Mesendoderm (in vitro differentiated cells): ENCODE results near the gene PDE4C.

ENCODE experiments used
- DNase-seq: peaks from one replicate; pipeline ENCODE4 v3.0.0; 2013
- H2AK5ac ChIP-seq: 2 replicates; pipeline ENCODE4 v1.6.1; 2013; ENCODE audit warnings: low read length, inconsistent platforms
- H2BK120ac ChIP-seq: 2 replicates; pipeline ENCODE4 v1.6.1; 2013; ENCODE audit warnings: low read depth, mild to moderate bottlenecking, low read length, moderate library complexity, mixed read lengths
- H2BK15ac ChIP-seq: replicated peaks from 2 replicates; pipeline ENCODE4 v1.6.1; 2013; ENCODE audit warnings: low read depth, mild to moderate bottlenecking, moderate library complexity
- H2BK5ac ChIP-seq: 2 replicates; pipeline ENCODE4 v1.6.1; 2013; ENCODE audit warnings: low read length, inconsistent platforms
- H3K18ac ChIP-seq: 2 replicates; pipeline ENCODE4 v1.6.1; 2013; ENCODE audit warnings: mild to moderate bottlenecking, low read length, mixed read lengths
- H3K23ac ChIP-seq: one replicate; pipeline ENCODE4 v1.6.1; 2013; ENCODE audit warnings: low read length
- H3K27ac ChIP-seq: 2 replicates; pipeline ENCODE4 v1.5.1; 2013; ENCODE audit warnings: low read depth, mild to moderate bottlenecking, inconsistent platforms, low read length, moderate library complexity
- H3K27me3 ChIP-seq: 2 replicates; pipeline ENCODE4 v1.6.1; 2013; ENCODE audit warnings: low read length, control low read depth, mild to moderate bottlenecking, inconsistent platforms; ENCODE audit not compliant: insufficient read depth, poor library complexity
- H3K36me3 ChIP-seq: 2 replicates; pipeline ENCODE4 v1.6.1; 2013; ENCODE audit warnings: low read length, inconsistent platforms; ENCODE audit not compliant: control insufficient read depth, insufficient read depth
- H3K4ac ChIP-seq: one replicate; pipeline ENCODE4 v1.6.1; 2013; ENCODE audit warnings: low read depth, mild to moderate bottlenecking, low read length, moderate library complexity
- H3K4me1 ChIP-seq: 2 replicates; pipeline ENCODE4 v1.6.1; 2013; ENCODE audit warnings: low read depth, low read length, inconsistent platforms; ENCODE audit not compliant: control insufficient read depth
- H3K4me2 ChIP-seq: 2 replicates; pipeline ENCODE4 v1.6.1; 2013; ENCODE audit warnings: low read length
- H3K4me3 ChIP-seq: 2 replicates; pipeline ENCODE4 v1.5.1; 2013; ENCODE audit warnings: mild to moderate bottlenecking, low read length
- H3K56ac ChIP-seq: one replicate; pipeline ENCODE4 v1.6.1; 2013; ENCODE audit warnings: low read length
- H3K79me1 ChIP-seq: 2 replicates; pipeline ENCODE4 v1.6.1; 2013; ENCODE audit warnings: low read length, inconsistent platforms
- H3K79me2 ChIP-seq: 2 replicates; pipeline ENCODE4 v1.6.1; 2013; ENCODE audit warnings: mild to moderate bottlenecking, low read length; ENCODE audit not compliant: control insufficient read depth, insufficient read depth
- H3K9ac ChIP-seq: 2 replicates; pipeline ENCODE4 v1.6.1; 2013; ENCODE audit warnings: low read length, inconsistent platforms
- H4K5ac ChIP-seq: one replicate; pipeline ENCODE4 v1.6.1; 2013; ENCODE audit warnings: low read length
- H4K8ac ChIP-seq: one replicate; pipeline ENCODE4 v1.6.1; 2013; ENCODE audit warnings: low read depth, mild to moderate bottlenecking, control low read depth, low read length, moderate library complexity
- WGBS: extraction: QIAGEN DNeasy Blood & Tissue Kit; methylation state at CpG from one replicate; pipeline ENCODE4 v1.1.7; 2013; ENCODE audit warnings: low lambda C conversion rate, missing lambda C conversion rate; ENCODE audit not compliant: insufficient coverage; ENCODE audit errors: extremely low coverage; 5-methylcytosine and 5-hydroxymethylcytosine counted together

The PDE4C gene

DNA sequence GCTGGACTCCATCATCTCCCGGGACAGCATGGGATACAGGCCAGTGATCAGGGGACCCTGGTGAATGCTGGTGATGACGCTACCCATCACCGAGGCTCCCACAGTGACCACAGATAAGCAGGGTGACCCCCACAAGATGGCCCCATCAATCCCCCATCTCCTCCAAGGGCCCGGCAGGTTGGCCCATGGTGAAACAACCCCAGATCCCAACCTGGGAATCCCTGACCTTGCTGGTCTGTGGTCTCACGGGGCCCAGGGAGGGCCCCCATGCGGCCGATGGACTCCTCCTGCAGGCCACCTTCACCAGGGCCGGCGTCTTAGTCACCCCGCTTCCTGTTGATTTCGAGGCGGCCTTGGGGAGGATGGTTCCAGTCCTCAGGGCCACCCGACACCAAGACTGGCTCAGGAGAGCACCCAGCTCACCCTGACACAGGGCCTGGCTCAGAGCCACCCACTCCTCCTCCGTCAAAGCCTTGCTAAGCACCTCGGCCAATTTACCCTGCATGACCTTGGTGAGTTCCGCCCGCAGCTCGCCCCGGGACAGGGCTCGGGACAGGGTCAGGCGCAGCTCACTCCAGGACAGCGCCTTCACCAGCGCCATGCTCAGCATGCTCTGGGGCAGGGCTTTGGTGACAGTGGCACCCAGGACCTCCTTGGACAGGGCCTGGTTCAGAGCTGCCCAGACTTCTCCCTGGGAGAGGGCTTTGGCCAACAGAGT is 38.1 kb upstream of the PDE4C start:
- no peak overlapping the region for H3K9ac ChIP-seq
- H4K5ac ChIP-seq: no peak overlapping the region
- no peaks in the 10 kb centered on the region for H3K27me3 ChIP-seq
- no CpG with 5 or more reads among the region's 23 CpGs for WGBS
- no peak overlapping the region for H3K4me2 ChIP-seq
- H3K36me3 ChIP-seq: no peaks in the 10 kb centered on the region
- no peak overlapping the region for H2BK120ac ChIP-seq
- no peak overlapping the region for H3K18ac ChIP-seq
- no peak overlapping the region for H3K27ac ChIP-seq
- H4K8ac ChIP-seq: no peak overlapping the region
- no peaks in the 10 kb centered on the region for H3K4me1 ChIP-seq
- H3K23ac ChIP-seq: no peak overlapping the region
- H2AK5ac ChIP-seq: no peak overlapping the region
- no peak overlapping the region for H3K56ac ChIP-seq
- no peaks in the 10 kb centered on the region for H3K79me2 ChIP-seq
- H3K4ac ChIP-seq: no peak overlapping the region
- no peak overlapping the region for H3K4me3 ChIP-seq
- no peak overlapping the region for H2BK15ac ChIP-seq
- no peak for DNase-seq
- H2BK5ac ChIP-seq: no peak overlapping the region
- H3K79me1 ChIP-seq: no peaks in the 10 kb centered on the region

DNA sequence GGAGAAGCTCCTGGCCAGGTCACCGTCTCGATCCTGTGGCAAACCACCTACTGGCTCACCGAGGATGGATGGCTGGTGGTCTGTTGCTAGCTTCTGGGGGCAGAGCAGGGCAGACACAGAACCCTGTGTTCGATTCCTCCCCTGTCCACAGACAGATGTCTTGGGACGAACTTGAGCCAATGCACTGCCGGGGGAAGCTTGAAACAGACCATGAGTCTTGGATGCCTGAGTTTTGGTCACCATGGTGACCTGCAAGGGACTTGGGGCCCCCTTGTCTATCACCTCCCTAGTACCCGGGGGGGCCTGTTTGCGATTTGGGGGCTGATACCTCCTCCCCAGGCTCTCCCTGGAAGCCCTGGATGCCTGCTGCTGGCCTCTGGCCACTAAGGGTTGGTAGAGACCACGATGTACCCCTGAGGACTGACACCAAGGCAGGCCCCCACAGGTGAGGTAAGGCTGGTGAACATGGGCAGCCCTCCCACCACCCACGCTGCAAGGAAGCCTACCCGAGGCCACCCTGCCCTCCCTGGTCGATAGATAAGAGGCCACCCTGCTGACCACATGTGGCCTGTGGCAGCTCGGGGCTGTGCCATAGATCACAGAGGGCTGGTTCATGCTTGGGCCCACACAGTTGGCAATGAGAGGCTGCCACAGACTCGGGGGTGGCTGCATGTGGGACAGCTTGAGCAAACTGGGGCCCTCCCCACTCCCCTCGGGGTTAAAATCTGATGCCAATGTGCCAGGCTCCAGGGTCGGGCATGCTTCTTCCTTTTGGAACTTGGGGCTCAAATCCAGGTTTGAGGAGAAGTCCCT is 37.3 kb upstream of the PDE4C start:
- no peak overlapping the region for H3K27ac ChIP-seq
- no CpG with 5 or more reads among the region's 16 CpGs for WGBS

GRCh38 chr19:18262917-18263316 is 36.7 kb upstream of the PDE4C start:
- H3K4me1 ChIP-seq: no peaks in the 10 kb centered on the region
- no peak for DNase-seq
- WGBS: no CpG with 5 or more reads among the region's 10 CpGs
- H2AK5ac ChIP-seq: no peak overlapping the region
- H3K27ac ChIP-seq: no peak overlapping the region
- no peak overlapping the region for H4K5ac ChIP-seq
- H3K9ac ChIP-seq: no peak overlapping the region
- no peaks in the 10 kb centered on the region for H3K79me1 ChIP-seq
- H3K79me2 ChIP-seq: no peaks in the 10 kb centered on the region
- H3K36me3 ChIP-seq: no peaks in the 10 kb centered on the region
- H2BK15ac ChIP-seq: no peak overlapping the region
- no peak overlapping the region for H3K18ac ChIP-seq
- no peak overlapping the region for H2BK5ac ChIP-seq
- H3K4me2 ChIP-seq: no peak overlapping the region
- H2BK120ac ChIP-seq: no peak overlapping the region
- no peaks in the 10 kb centered on the region for H3K27me3 ChIP-seq
- H3K4me3 ChIP-seq: no peak overlapping the region
- H4K8ac ChIP-seq: no peak overlapping the region
- no peak overlapping the region for H3K56ac ChIP-seq
- no peak overlapping the region for H3K23ac ChIP-seq
- no peak overlapping the region for H3K4ac ChIP-seq

More for the DNA sequence above, 37.3 kb upstream of the PDE4C start:
- Histone ChIP-seq H2AK5ac (no peak overlapping the region), H3K9ac (no peak overlapping the region), H3K56ac (no peak overlapping the region), H3K18ac (no peak overlapping the region), H2BK5ac (no peak overlapping the region), H4K5ac (no peak overlapping the region), H3K4ac (no peak overlapping the region), H3K4me1 (no peaks in the 10 kb centered on the region), H4K8ac (no peak overlapping the region), H2BK15ac (no peak overlapping the region), H3K4me2 (no peak overlapping the region), H3K36me3 (no peaks in the 10 kb centered on the region), H3K23ac (no peak overlapping the region), H3K79me2 (no peaks in the 10 kb centered on the region), H3K79me1 (no peaks in the 10 kb centered on the region), H3K27me3 (no peaks in the 10 kb centered on the region), H2BK120ac (no peak overlapping the region), H3K4me3 (no peak overlapping the region)
- no peak for DNase-seq

DNA sequence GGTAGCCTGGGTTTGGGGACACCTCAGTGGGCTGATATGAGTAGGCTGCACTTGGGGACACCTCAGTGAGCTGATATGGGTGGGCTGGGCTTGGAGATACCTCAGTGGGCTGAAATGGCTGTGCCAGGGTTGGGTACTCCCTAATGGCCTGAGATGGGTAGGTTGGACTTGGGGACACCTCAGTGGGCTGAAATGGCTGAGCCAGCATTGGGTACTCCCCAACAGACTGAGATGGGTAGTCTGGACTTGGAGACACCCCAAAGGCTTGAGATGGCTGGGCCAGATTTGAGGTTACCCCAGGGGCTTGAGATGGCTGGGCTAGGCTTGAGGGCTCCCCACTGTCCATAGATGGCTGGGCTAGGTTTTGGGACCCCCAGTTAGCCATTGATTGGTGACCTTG is 35.9 kb upstream of the PDE4C start:
- no peak overlapping the region for H4K8ac ChIP-seq
- H4K5ac ChIP-seq: no peak overlapping the region
- H2BK120ac ChIP-seq: no peak overlapping the region
- no peak overlapping the region for H3K4me2 ChIP-seq
- no peaks in the 10 kb centered on the region for H3K36me3 ChIP-seq
- no peak overlapping the region for H3K56ac ChIP-seq
- no peak for DNase-seq
- H3K4me3 ChIP-seq: no peak overlapping the region
- no peak overlapping the region for H3K4ac ChIP-seq
- H3K79me1 ChIP-seq: no peaks in the 10 kb centered on the region
- H2AK5ac ChIP-seq: no peak overlapping the region
- no peak overlapping the region for H3K23ac ChIP-seq
- no peak overlapping the region for H2BK5ac ChIP-seq
- no peak overlapping the region for H3K18ac ChIP-seq
- H3K4me1 ChIP-seq: no peaks in the 10 kb centered on the region
- no peaks in the 10 kb centered on the region for H3K79me2 ChIP-seq
- no peak overlapping the region for H3K9ac ChIP-seq
- H2BK15ac ChIP-seq: no peak overlapping the region
- no peak overlapping the region for H3K27ac ChIP-seq
- H3K27me3 ChIP-seq: no peaks in the 10 kb centered on the region

DNA sequence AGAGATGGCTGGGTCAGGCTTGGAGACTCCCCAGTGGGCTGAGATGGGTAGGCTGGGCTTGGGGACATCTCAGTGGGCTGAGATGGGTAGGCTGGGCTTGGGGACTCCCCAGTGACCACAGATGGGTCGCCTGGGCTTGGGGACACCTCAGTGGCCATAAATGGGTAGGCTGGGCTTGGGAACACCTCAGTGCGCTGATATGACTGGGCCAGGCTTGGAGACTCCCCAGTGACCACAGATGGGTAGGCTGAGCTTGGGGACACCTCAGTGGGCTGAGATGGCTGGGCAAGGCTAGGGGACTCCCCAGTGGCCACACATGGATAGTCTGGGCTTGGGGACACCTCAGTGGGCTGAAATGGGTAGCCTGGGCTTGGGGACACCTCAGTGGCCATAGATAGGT is 35.2 kb upstream of the PDE4C start:
- DNase-seq: no peak
- Histone ChIP-seq H3K79me1 (no peaks in the 10 kb centered on the region), H2AK5ac (no peak overlapping the region)

More for the DNA sequence above, 35.2 kb upstream of the PDE4C start:
- Histone ChIP-seq H3K56ac (no peak overlapping the region), H3K27me3 (no peaks in the 10 kb centered on the region), H3K36me3 (no peaks in the 10 kb centered on the region), H3K23ac (no peak overlapping the region), H3K9ac (no peak overlapping the region), H3K4me2 (no peak overlapping the region), H3K4me3 (no peak overlapping the region), H3K27ac (no peak overlapping the region), H3K79me2 (no peaks in the 10 kb centered on the region), H3K18ac (no peak overlapping the region), H2BK120ac (no peak overlapping the region), H3K4me1 (no peaks in the 10 kb centered on the region), H4K5ac (no peak overlapping the region), H4K8ac (no peak overlapping the region), H2BK15ac (no peak overlapping the region), H2BK5ac (no peak overlapping the region), H3K4ac (no peak overlapping the region)
- no CpG with 5 or more reads among the region's 2 CpGs for WGBS
